ENCODE data around the gene BTBD2.

The BTBD2 gene

DNA sequence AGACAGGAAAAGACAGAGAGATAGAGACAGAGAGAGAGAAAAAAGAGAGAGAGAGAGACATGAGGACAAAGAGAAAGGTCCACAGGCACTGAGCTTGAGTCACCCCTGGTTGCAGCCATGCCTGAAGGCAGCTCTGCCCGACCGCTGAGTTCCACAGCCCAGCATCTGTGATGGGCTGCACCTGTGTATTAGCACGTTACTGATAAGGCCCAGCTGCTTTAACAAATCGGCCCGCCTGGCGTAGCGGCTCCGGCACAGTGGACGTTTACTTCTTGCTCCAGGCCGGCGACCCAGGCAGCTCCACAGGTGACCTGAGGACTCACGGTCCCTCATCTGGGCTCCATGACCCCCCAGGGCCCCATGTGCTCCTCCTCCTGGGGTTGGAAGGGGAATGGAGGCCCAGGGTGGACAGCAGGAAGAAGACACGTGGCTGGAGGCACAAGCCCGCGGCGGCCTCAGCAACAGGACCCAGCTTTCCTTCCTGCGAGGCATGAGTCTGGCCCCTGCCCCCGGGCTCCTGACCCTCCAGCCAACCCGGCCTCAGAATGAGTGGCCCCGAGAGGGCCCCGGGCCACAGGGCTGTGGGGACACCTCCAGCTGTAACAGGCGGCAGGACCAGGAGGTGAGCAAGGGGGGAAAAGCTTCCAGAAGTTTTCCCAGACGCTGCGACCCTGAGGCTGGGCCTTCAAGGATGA is 78.5 kb downstream of the BTBD2 start:
- DNase-seq = no peak

DNA sequence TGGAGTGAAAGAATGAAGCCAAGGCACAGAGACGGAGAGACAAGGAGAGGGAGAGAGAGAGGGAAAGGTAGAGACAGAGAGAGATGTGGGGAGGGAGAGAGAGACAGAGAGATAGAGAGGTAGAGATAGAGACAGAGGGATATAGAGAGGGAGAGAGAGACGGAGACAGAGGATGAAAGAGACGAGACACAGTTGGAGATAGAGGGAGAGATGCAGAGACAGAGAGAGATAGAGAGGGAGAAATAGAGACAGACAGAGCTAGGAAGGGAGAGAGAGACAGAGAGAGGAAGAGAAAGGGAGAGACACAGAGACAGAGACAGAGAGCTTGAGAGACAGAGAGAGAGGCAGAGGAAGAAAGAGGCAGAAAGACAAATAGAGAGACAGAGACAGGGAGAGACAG is 79.1 kb downstream of the BTBD2 start:
- DNase-seq = no peak

DNA sequence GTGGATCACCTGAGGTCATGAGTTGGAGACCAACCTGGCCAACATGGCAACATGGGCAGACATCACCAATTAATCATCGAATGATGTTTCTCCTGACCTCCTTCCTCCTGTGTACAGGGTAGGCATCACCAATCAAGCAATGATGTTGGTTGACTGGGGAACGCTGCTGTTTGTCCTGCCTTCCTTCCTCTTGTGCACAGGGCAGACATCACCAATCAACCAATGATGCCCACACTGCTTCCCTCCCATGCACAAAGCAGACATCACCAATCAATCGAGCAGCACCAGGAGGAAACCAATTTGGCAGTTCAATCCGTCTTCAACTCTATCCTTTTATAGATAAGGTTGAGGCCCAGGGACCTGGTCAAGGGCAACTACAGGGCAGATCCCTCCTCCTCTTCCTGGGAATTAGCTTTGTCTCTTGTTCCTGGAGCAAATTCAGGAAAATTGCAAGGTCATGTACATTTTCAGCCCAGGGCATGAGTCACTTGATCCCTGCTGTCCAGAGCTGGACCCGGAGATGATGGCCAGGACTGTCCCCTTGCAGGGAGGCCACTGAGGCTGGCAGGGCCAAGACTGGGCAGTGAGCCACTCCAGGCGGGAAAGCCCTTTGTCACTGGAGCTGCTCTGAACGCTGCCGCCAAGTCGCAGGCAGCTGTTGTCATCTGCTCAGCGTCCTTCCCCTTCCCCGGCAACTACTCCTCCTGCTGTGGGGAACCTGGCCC is 79.9 kb downstream of the BTBD2 start:
- no peak for DNase-seq
